Measurements from ENCODE around the gene CLEC14A. TPM values are rescaled to one million over a fixed set of nuclear protein-coding genes. Genes with fewer than 3 reads are reported as not detected.

The CLEC14A gene
- total RNA-seq, 5 donors from 2014 or later (not counting 1 experiment from before 2014, with no cell fraction given) = not detected

GRCh38 chr14:38212111-38212510 is 43.8 kb downstream of the CLEC14A start:
- H3K27me3 ChIP-seq (replicated peaks in 1 of 2; ENCODE audit: control insufficient read depth in 2 of 2, extremely low read depth in 1 of 2, insufficient read depth in 2 of 2, low read length in 1 of 2) = peaks cover 9 to 49% of the 10 kb centered on the region in 2 experiments
- ChIA-PET CTCF (no interaction called here), POLR2A (no interaction called here)
- Mint-ChIP-seq H3K27me3 (peaks cover 52 to 58% of the 10 kb centered on the region in 2 donors), H3K4me3 (peak overlapping the region in 1 of 3 donors; percentile 58), H3K36me3 (no peaks in the 10 kb centered on the region), H3K9me3 (no peaks in the 10 kb centered on the region), H3K4me1 (peaks cover 29 to 39% (median 35%) of the 10 kb centered on the region in 3 donors), H3K27ac (no peak overlapping the region)
- peaks cover 0 to 10% of the 10 kb centered on the region in 2 experiments for H3K4me1 ChIP-seq (ENCODE audit: control insufficient read depth in 1 of 2, extremely low read depth in 1 of 2, insufficient read depth in 2 of 2, low read length in 2 of 2)
- H3K36me3 ChIP-seq (ENCODE audit: control insufficient read depth in 2 of 2, extremely low read depth in 1 of 2, insufficient read depth in 1 of 2, low read length in 1 of 2) = no peaks in the 10 kb centered on the region
- no peak for DNase-seq
- ATAC-seq (replicated peaks in 1 of 4) = no peak
- no peaks in the 10 kb centered on the region for H3K9me3 ChIP-seq
- no peak overlapping the region for H3K27ac ChIP-seq (ENCODE audit: low read length)
- H3K4me3 ChIP-seq (ENCODE audit: control insufficient read depth in 1 of 2, extremely low read depth in 1 of 2, low read length in 1 of 2) = no peak overlapping the region

GRCh38 chr14:38211255-38211735 is 44.6 kb downstream of the CLEC14A start:
- peak overlapping the region in 1 of 3 donors; percentile 58 for H3K4me3 Mint-ChIP-seq
- H3K27me3 Mint-ChIP-seq = peaks cover 58 to 64% of the 10 kb centered on the region in 2 donors
- H3K9me3 Mint-ChIP-seq = no peaks in the 10 kb centered on the region
- ATAC-seq (replicated peaks in 1 of 4) (no peak), DNase-seq (no peak)
- CTCF ChIA-PET = interaction anchor here in 1 of 2 donors (0.7 kb wide), 1 partner anchor 181 kb away, joined by 9 read pairs; no protein-coding TSS in a partner anchor
- POLR2A ChIA-PET = no interaction called here
- WGBS (ENCODE audit: insufficient coverage) = 14% methylated on average over 28 of the region's 34 CpGs
- peaks cover 9 to 49% of the 10 kb centered on the region in 2 experiments for H3K27me3 ChIP-seq (replicated peaks in 1 of 2; ENCODE audit: control insufficient read depth in 2 of 2, extremely low read depth in 1 of 2, insufficient read depth in 2 of 2, low read length in 1 of 2)
- no peak overlapping the region for H3K4me3 ChIP-seq (ENCODE audit: control insufficient read depth in 1 of 2, extremely low read depth in 1 of 2, low read length in 1 of 2)
- H3K4me1 Mint-ChIP-seq = peaks cover 29 to 39% (median 35%) of the 10 kb centered on the region in 3 donors
- H3K36me3 Mint-ChIP-seq = no peaks in the 10 kb centered on the region
- H3K27ac ChIP-seq (ENCODE audit: low read length) = no peak overlapping the region
- H3K4me1 ChIP-seq (ENCODE audit: control insufficient read depth in 1 of 2, extremely low read depth in 1 of 2, insufficient read depth in 2 of 2, low read length in 2 of 2) = peaks cover 0 to 10% of the 10 kb centered on the region in 2 experiments
- H3K9me3 ChIP-seq = no peaks in the 10 kb centered on the region
- no peaks in the 10 kb centered on the region for H3K36me3 ChIP-seq (ENCODE audit: control insufficient read depth in 2 of 2, extremely low read depth in 1 of 2, insufficient read depth in 1 of 2, low read length in 1 of 2)
- H3K27ac Mint-ChIP-seq = no peak overlapping the region

GRCh38 chr14:38210587-38211216 is 45.2 kb downstream of the CLEC14A start:
- Histone ChIP-seq H3K36me3 (ENCODE audit: control insufficient read depth in 2 of 2, extremely low read depth in 1 of 2, insufficient read depth in 1 of 2, low read length in 1 of 2) (no peaks in the 10 kb centered on the region), H3K4me3 (ENCODE audit: control insufficient read depth in 1 of 2, extremely low read depth in 1 of 2, low read length in 1 of 2) (no peak overlapping the region), H3K4me1 (ENCODE audit: control insufficient read depth in 1 of 2, extremely low read depth in 1 of 2, insufficient read depth in 2 of 2, low read length in 2 of 2) (peaks cover 0 to 10% of the 10 kb centered on the region in 2 experiments), H3K27me3 (replicated peaks in 1 of 2; ENCODE audit: control insufficient read depth in 2 of 2, extremely low read depth in 1 of 2, insufficient read depth in 2 of 2, low read length in 1 of 2) (peaks cover 9 to 49% of the 10 kb centered on the region in 2 experiments), H3K27ac (ENCODE audit: low read length) (no peak overlapping the region), H3K9me3 (no peaks in the 10 kb centered on the region)
- CTCF ChIA-PET = interaction anchor here in 1 of 2 donors (0.7 kb wide), 1 partner anchor 181 kb away, joined by 9 read pairs; no protein-coding TSS in a partner anchor
- 9% methylated on average over 26 of the region's 29 CpGs for WGBS (ENCODE audit: insufficient coverage)
- no peak overlapping the region for H3K27ac Mint-ChIP-seq
- H3K4me3 Mint-ChIP-seq = peak overlapping the region in 2 of 3 donors; percentile 29 to 58
- ATAC-seq (replicated peaks in 1 of 4) (no peak), DNase-seq (no peak)
- no peaks in the 10 kb centered on the region for H3K36me3 Mint-ChIP-seq
- H3K9me3 Mint-ChIP-seq = peaks cover 0 to 4% (median 3%) of the 10 kb centered on the region in 3 donors
- H3K4me1 Mint-ChIP-seq = peaks cover 29 to 39% (median 35%) of the 10 kb centered on the region in 3 donors
- POLR2A ChIA-PET = no interaction called here
- peaks cover 58 to 67% of the 10 kb centered on the region in 2 donors for H3K27me3 Mint-ChIP-seq

GRCh38 chr14:38209572-38210557 is 46.0 kb downstream of the CLEC14A start:
- H3K36me3 ChIP-seq (ENCODE audit: control insufficient read depth in 2 of 2, extremely low read depth in 1 of 2, insufficient read depth in 1 of 2, low read length in 1 of 2) = no peaks in the 10 kb centered on the region
- peaks cover 9 to 53% of the 10 kb centered on the region in 2 experiments for H3K27me3 ChIP-seq (replicated peaks in 1 of 2; ENCODE audit: control insufficient read depth in 2 of 2, extremely low read depth in 1 of 2, insufficient read depth in 2 of 2, low read length in 1 of 2)
- H3K4me3 Mint-ChIP-seq = peak overlapping the region; percentile 34 to 65 (median 58)

GRCh38 chr14:38208618-38209562 is 47.0 kb downstream of the CLEC14A start:
- H3K27ac Mint-ChIP-seq = no peak overlapping the region
- no peaks in the 10 kb centered on the region for H3K36me3 ChIP-seq (ENCODE audit: control insufficient read depth in 2 of 2, extremely low read depth in 1 of 2, insufficient read depth in 1 of 2, low read length in 1 of 2)
- H3K36me3 Mint-ChIP-seq = no peaks in the 10 kb centered on the region
- H3K9me3 ChIP-seq = no peaks in the 10 kb centered on the region
- H3K4me1 Mint-ChIP-seq = peaks cover 29 to 39% (median 35%) of the 10 kb centered on the region in 3 donors
- H3K27me3 Mint-ChIP-seq = peaks cover 52 to 56% of the 10 kb centered on the region in 2 donors
- 5% methylated on average over 49 of the region's 59 CpGs for WGBS (ENCODE audit: insufficient coverage)
- H3K4me3 Mint-ChIP-seq = peak overlapping the region; percentile 40 to 79 (median 41)
- ATAC-seq (replicated peaks in 1 of 4) (peak in 1 of 4 experiments; percentile 63), DNase-seq (no peak)
- ChIA-PET CTCF (interaction anchor here in 1 of 2 donors (1.2 kb wide), 1 partner anchor 305 kb away, joined by 3 read pairs; no protein-coding TSS in a partner anchor), POLR2A (no interaction called here)
- peaks cover 0 to 10% of the 10 kb centered on the region in 2 experiments for H3K4me1 ChIP-seq (ENCODE audit: control insufficient read depth in 1 of 2, extremely low read depth in 1 of 2, insufficient read depth in 2 of 2, low read length in 2 of 2)
- H3K4me3 ChIP-seq (ENCODE audit: control insufficient read depth in 1 of 2, extremely low read depth in 1 of 2, low read length in 1 of 2) = peak overlapping the region in 1 of 2 donors; percentile 12
- H3K27me3 ChIP-seq (replicated peaks in 1 of 2; ENCODE audit: control insufficient read depth in 2 of 2, extremely low read depth in 1 of 2, insufficient read depth in 2 of 2, low read length in 1 of 2) = peaks cover 9 to 49% of the 10 kb centered on the region in 2 experiments
- H3K27ac ChIP-seq (ENCODE audit: low read length) = no peak overlapping the region
- peaks cover 0 to 4% (median 3%) of the 10 kb centered on the region in 3 donors for H3K9me3 Mint-ChIP-seq

More at GRCh38 chr14:38209572-38210557, 46.0 kb downstream of the CLEC14A start:
- POLR2A ChIA-PET = no interaction called here
- CTCF ChIA-PET = no interaction called here
- Histone ChIP-seq H3K4me3 (ENCODE audit: control insufficient read depth in 1 of 2, extremely low read depth in 1 of 2, low read length in 1 of 2) (no peak overlapping the region), H3K4me1 (ENCODE audit: control insufficient read depth in 1 of 2, extremely low read depth in 1 of 2, insufficient read depth in 2 of 2, low read length in 2 of 2) (peaks cover 0 to 10% of the 10 kb centered on the region in 2 experiments), H3K9me3 (no peaks in the 10 kb centered on the region), H3K27ac (ENCODE audit: low read length) (no peak overlapping the region)
- no peak for ATAC-seq (replicated peaks in 1 of 4)
- no peak for DNase-seq
- Mint-ChIP-seq H3K27ac (no peak overlapping the region), H3K9me3 (peaks cover 0 to 4% (median 3%) of the 10 kb centered on the region in 3 donors), H3K4me1 (peaks cover 29 to 39% (median 35%) of the 10 kb centered on the region in 3 donors), H3K27me3 (peaks cover 58 to 62% of the 10 kb centered on the region in 2 donors), H3K36me3 (no peaks in the 10 kb centered on the region)
- WGBS (ENCODE audit: insufficient coverage) = 16% methylated on average over 66 of the region's 69 CpGs
